Measurements from ENCODE around the gene SH2B2. TPM values are rescaled to one million over a fixed set of nuclear protein-coding genes. Genes with fewer than 3 reads are reported as not detected.

The SH2B2 gene
- total RNA-seq, 4 donors from 2014 or later = 2.4 to 10.8 (median 7.6) TPM

DNA sequence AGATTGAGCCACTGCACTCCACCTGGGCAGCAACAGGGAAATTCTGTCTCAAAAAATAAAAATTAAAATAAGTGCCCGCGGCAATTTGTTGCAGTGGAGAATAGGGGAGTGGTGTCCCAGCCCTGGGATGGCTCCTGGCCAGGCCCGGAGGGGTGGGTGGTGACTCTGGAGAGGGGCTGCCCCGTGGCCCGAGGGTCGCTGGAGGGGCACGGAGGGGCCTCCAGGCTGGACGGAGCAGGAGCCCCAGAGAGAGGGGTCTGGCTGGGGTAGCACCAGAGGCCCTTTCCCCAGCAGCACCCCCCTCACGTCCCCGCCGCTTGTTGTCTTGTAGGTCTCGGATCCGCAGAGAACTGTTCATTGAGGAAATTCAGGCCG, 38.6 kb upstream of the SH2B2 start:
- 84 to 85% methylated on average over 14 of the region's 14 CpGs for WGBS, 2 donors
- no peak for TF ChIP-seq EP300 (IDR thresholded peaks at IDR 0.05)
- no peak for TF ChIP-seq CTCF (IDR thresholded peaks at IDR 0.05)
- no peak for TF ChIP-seq POLR2A (IDR thresholded peaks at IDR 0.05)
- H3K36me3 ChIP-seq = peaks cover 0 to 70% (median 9%) of the 10 kb centered on the region in 3 donors
- H3K4me3 ChIP-seq = no peak overlapping the region
- no peaks in the 10 kb centered on the region for H3K27me3 ChIP-seq
- H3K9me3 ChIP-seq = no peaks in the 10 kb centered on the region
- no peaks in the 10 kb centered on the region for H3K4me1 ChIP-seq
- no peak for DNase-seq (ENCODE audit: low spot score in 2 of 2)
- no peak overlapping the region for H3K27ac ChIP-seq

- Histone ChIP-seq H3K9me3 (no peaks in the 10 kb centered on the region), H3K27me3 (no peaks in the 10 kb centered on the region), H3K4me1 (no peaks in the 10 kb centered on the region), H3K36me3 (peaks cover 0 to 72% (median 9%) of the 10 kb centered on the region in 3 donors), H3K4me3 (no peak overlapping the region), H3K27ac (no peak overlapping the region)
- TF ChIP-seq CTCF (IDR thresholded peaks at IDR 0.05) = no peak
- no peak for TF ChIP-seq POLR2A (IDR thresholded peaks at IDR 0.05)
- TF ChIP-seq EP300 (IDR thresholded peaks at IDR 0.05) = no peak
- DNase-seq (ENCODE audit: low spot score in 2 of 2) = no peak
- WGBS, 2 donors = 87 to 90% methylated on average over 54 to 59 of the region's 117 CpGs
These were observed 37.9 kb upstream of the SH2B2 start for GRCh38 chr7:102248456-102249395.

DNA sequence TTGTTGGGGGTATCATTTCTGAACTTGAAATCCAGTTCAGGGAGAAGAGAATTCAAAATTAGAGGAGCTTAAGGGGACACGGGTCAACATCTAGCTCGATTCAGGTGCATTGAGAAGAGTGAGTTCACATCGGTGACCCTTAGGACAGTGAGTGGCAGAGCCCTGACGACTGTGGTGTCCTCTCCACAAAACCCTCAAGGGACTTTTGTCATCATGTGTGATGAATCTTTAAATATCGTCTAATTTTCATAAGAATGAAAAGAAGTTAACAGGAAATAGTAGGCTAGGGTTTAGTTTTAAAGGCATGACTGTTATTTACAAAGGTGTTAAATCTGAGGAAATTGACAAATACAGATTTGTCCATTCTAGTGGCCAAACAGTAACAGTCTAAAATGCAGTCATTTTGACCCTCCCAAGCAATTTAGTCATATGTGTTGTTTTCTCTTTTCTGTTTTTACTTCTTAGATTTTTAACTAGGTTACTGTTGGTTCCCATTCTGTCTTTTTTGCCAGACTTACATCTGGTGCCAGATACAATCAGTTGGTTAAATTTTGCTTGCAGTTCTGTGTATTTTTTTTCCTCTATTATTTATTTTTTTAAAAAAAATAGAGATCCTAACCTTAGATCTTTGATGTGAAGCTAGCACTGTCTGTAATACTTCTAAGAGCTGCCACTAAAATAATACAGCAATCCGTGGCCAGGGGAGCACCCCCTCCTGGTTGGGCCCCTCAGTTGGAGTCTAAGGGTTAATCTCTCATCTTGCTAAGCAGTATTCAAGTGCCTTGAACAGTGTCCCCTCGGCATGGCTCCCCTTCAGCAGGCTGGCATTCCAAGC, 34.9 kb upstream of the SH2B2 start:
- no peak overlapping the region for H3K4me3 ChIP-seq
- H3K27ac ChIP-seq = no peak overlapping the region
- no peaks in the 10 kb centered on the region for H3K27me3 ChIP-seq
- H3K36me3 ChIP-seq = peaks cover 0 to 48% (median 9%) of the 10 kb centered on the region in 3 donors
- H3K4me1 ChIP-seq = peaks cover 0 to 4% (median 0%) of the 10 kb centered on the region in 4 donors
- TF ChIP-seq CTCF (IDR thresholded peaks at IDR 0.05) (no peak), EP300 (IDR thresholded peaks at IDR 0.05) (no peak), POLR2A (IDR thresholded peaks at IDR 0.05) (no peak)
- 65 to 68% methylated on average over 7 of the region's 7 CpGs for WGBS, 2 donors
- DNase-seq (ENCODE audit: low spot score in 2 of 2) = no peak
- H3K9me3 ChIP-seq = no peaks in the 10 kb centered on the region

GRCh38 chr7:102252366-102252982, 34.2 kb upstream of the SH2B2 start:
- TF ChIP-seq POLR2A (IDR thresholded peaks at IDR 0.05) (no peak), EP300 (IDR thresholded peaks at IDR 0.05) (no peak), CTCF (IDR thresholded peaks at IDR 0.05) (no peak)
- no peak for DNase-seq (ENCODE audit: low spot score in 2 of 2)
- WGBS, 2 donors = 69 to 70% methylated on average over 11 of the region's 11 CpGs
- Histone ChIP-seq H3K27me3 (no peaks in the 10 kb centered on the region), H3K27ac (no peak overlapping the region), H3K4me3 (no peak overlapping the region), H3K4me1 (peaks cover 0 to 4% (median 0%) of the 10 kb centered on the region in 4 donors), H3K9me3 (no peaks in the 10 kb centered on the region), H3K36me3 (peaks cover 0 to 43% (median 9%) of the 10 kb centered on the region in 3 donors)

All from tibial nerve (tissue), 4 donors.